ENCODE results near the gene PGPEP1. TPM values are rescaled to one million over a fixed set of nuclear protein-coding genes. Genes with fewer than 3 reads are reported as not detected.
A peak's percentile ranks its signal among the peaks of the same experiment; 100 is the strongest.

Gene PGPEP1
- total RNA-seq, 1 experiment from 2014 or later = 11.4 TPM

- ATAC-seq (no peak), DNase-seq (no peak)
- Histone ChIP-seq H3K27me3 (ENCODE audit: low read length) (no peaks in the 10 kb centered on the region), H3F3A (ENCODE audit: low read length, unreplicated experiment) (no peaks in the 10 kb centered on the region), H3K4me2 (ENCODE audit: low read length) (no peak overlapping the region), H3K79me2 (ENCODE audit: low read length) (no peaks in the 10 kb centered on the region), H3K9ac (ENCODE audit: low read length) (no peak overlapping the region), H3K9me3 (ENCODE audit: low read length) (no peaks in the 10 kb centered on the region), H3K4me1 (ENCODE audit: insufficient read depth, low read length) (peaks cover 8% of the 10 kb centered on the region), H2AFZ (ENCODE audit: low read length) (no peak overlapping the region), H3K9me2 (replicated peaks; ENCODE audit: low read length) (no peaks in the 10 kb centered on the region), H4K20me1 (ENCODE audit: low read length) (no peaks in the 10 kb centered on the region), H3K27ac (ENCODE audit: low read length) (no peak overlapping the region), H3K4me3 (ENCODE audit: low read length) (no peak overlapping the region), H3K36me3 (ENCODE audit: low read depth, low read length) (no peaks in the 10 kb centered on the region)
- ChIA-PET POLR2A (ENCODE audit: unreplicated experiment) (no interaction called here), CTCF (no interaction called here)
- intact Hi-C loops (cut with micrococcal nuclease) = no loop called here
- TF ChIP-seq EZH2phosphoT487 (IDR thresholded peaks at IDR 0.05; ENCODE audit: borderline replicate concordance, low read length) (no peak), EZH2 (IDR thresholded peaks at IDR 0.05; ENCODE audit: low read length, unreplicated experiment) (no peak), CTCF (conservative IDR thresholded peaks at IDR 0.05; ENCODE audit: low read depth, low read length) (no peak)
- no TSS peak for BruUV-seq (replicated peaks)
Observed at GRCh38 chr19:18298601-18299000, 41.8 kb upstream of the PGPEP1 start.

- H4K20me1 ChIP-seq (ENCODE audit: low read length) = no peaks in the 10 kb centered on the region
- no peak overlapping the region for H3K27ac ChIP-seq (ENCODE audit: low read length)
- no peak overlapping the region for H2AFZ ChIP-seq (ENCODE audit: low read length)
- intact Hi-C loops (cut with micrococcal nuclease) = no loop called here
- peaks cover 14% of the 10 kb centered on the region for H3K4me1 ChIP-seq (ENCODE audit: insufficient read depth, low read length)
- H3K79me2 ChIP-seq (ENCODE audit: low read length) = no peaks in the 10 kb centered on the region
- TF ChIP-seq EZH2 (IDR thresholded peaks at IDR 0.05; ENCODE audit: low read length, unreplicated experiment) = no peak
- no peaks in the 10 kb centered on the region for H3K9me2 ChIP-seq (replicated peaks; ENCODE audit: low read length)
- ChIA-PET CTCF (interaction anchor here (0.8 kb wide), 1 partner anchor 20 kb away, joined by 4 read pairs; no protein-coding TSS in a partner anchor), POLR2A (ENCODE audit: unreplicated experiment) (no interaction called here)
- H3K9me3 ChIP-seq (ENCODE audit: low read length) = no peaks in the 10 kb centered on the region
- no peak overlapping the region for H3K9ac ChIP-seq (ENCODE audit: low read length)
- no peaks in the 10 kb centered on the region for H3K27me3 ChIP-seq (ENCODE audit: low read length)
- DNase-seq (no peak), ATAC-seq (no peak)
- H3K36me3 ChIP-seq (ENCODE audit: low read depth, low read length) = no peaks in the 10 kb centered on the region
- BruUV-seq (replicated peaks) = no TSS peak
- H3K4me2 ChIP-seq (ENCODE audit: low read length) = no peak overlapping the region
- no peaks in the 10 kb centered on the region for H3F3A ChIP-seq (ENCODE audit: low read length, unreplicated experiment)
- H3K4me3 ChIP-seq (ENCODE audit: low read length) = no peak overlapping the region
Observed at GRCh38 chr19:18299654-18300053, 40.7 kb upstream of the PGPEP1 start.

GRCh38 chr19:18300930-18301717 is 39.3 kb upstream of the PGPEP1 start:
- no peaks in the 10 kb centered on the region for H3K9me3 ChIP-seq (ENCODE audit: low read length)
- H2AFZ ChIP-seq (ENCODE audit: low read length) = no peak overlapping the region
- DNase-seq (peak; percentile 51), ATAC-seq (peak; percentile 75)
- H3K9me2 ChIP-seq (replicated peaks; ENCODE audit: low read length) = no peaks in the 10 kb centered on the region
- no peaks in the 10 kb centered on the region for H3K36me3 ChIP-seq (ENCODE audit: low read depth, low read length)
- ChIA-PET CTCF (interaction anchor here (1.3 kb wide), 1 partner anchor 22 kb away, joined by 18 read pairs; no protein-coding TSS in a partner anchor), POLR2A (ENCODE audit: unreplicated experiment) (interaction anchor here (0.8 kb wide), 1 partner anchor 20 kb away, joined by 4 read pairs; the partner anchor contains the start of gene JUND)
- H3K4me1 ChIP-seq (ENCODE audit: insufficient read depth, low read length) = peaks cover 19% of the 10 kb centered on the region
- H3K27me3 ChIP-seq (ENCODE audit: low read length) = no peaks in the 10 kb centered on the region
- no peaks in the 10 kb centered on the region for H3K79me2 ChIP-seq (ENCODE audit: low read length)
- no TSS peak for BruUV-seq (replicated peaks)
- H3K27ac ChIP-seq (ENCODE audit: low read length) = no peak overlapping the region
- H3K9ac ChIP-seq (ENCODE audit: low read length) = no peak overlapping the region
- no peaks in the 10 kb centered on the region for H4K20me1 ChIP-seq (ENCODE audit: low read length)
- peak overlapping the region; percentile 33 for H3K4me2 ChIP-seq (ENCODE audit: low read length)
- no peak for TF ChIP-seq CTCF (conservative IDR thresholded peaks at IDR 0.05; ENCODE audit: low read depth, low read length)
- TF ChIP-seq EZH2phosphoT487 (IDR thresholded peaks at IDR 0.05; ENCODE audit: borderline replicate concordance, low read length) = no peak
- no peak for TF ChIP-seq EZH2 (IDR thresholded peaks at IDR 0.05; ENCODE audit: low read length, unreplicated experiment)
- H3F3A ChIP-seq (ENCODE audit: low read length, unreplicated experiment) = no peaks in the 10 kb centered on the region
- intact Hi-C loops (cut with micrococcal nuclease) = no loop called here
- no peak overlapping the region for H3K4me3 ChIP-seq (ENCODE audit: low read length)
